Neural progenitor cell (in vitro differentiated cells): ENCODE results near the gene TOMM70. TPM values are rescaled to one million over a fixed set of nuclear protein-coding genes. Genes with fewer than 3 reads are reported as not detected.
"Not testable (repeated sequence)": the region's sequence is repeated elsewhere in the genome, so short reads cannot be mapped to it uniquely, and the experiment has no call there.

Experiments
- DNase-seq: peaks from one replicate; pipeline ENCODE4 v3.0.0-alpha.2; 2016; ENCODE audit warnings: low spot score
- H2AFZ ChIP-seq: fragments of 200-600 bp; sonication (generic); replicated peaks from 2 replicates; pipeline ENCODE4 v1.6.1; 2016; ENCODE audit warnings: antibody characterized with exemption
- H3F3A ChIP-seq: fragments of 200-600 bp; sonication (generic); 2 replicates; pipeline ENCODE4 v1.6.1; 2016; ENCODE audit warnings: antibody characterized with exemption, low read depth
- H3K27ac ChIP-seq: fragments of 200-600 bp; sonication (generic); 2 replicates; pipeline ENCODE4 v1.5.1; 2016; ENCODE audit warnings: mild to moderate bottlenecking
- H3K27me3 ChIP-seq: fragments of 200-600 bp; sonication (generic); 2 replicates; pipeline ENCODE4 v1.6.1; 2016; ENCODE audit warnings: mild to moderate bottlenecking, moderate library complexity
- H3K36me3 ChIP-seq: fragments of 200-600 bp; sonication (generic); 2 replicates; pipeline ENCODE4 v1.5.1; 2016
- H3K4me1 ChIP-seq: fragments of 200-600 bp; sonication (generic); 2 replicates; pipeline ENCODE4 v1.6.1; 2016; ENCODE audit warnings: mixed run types
- H3K4me2 ChIP-seq: fragments of 200-600 bp; sonication (generic); 2 replicates; pipeline ENCODE4 v1.6.1; 2016
- H3K4me3 ChIP-seq: fragments of 200-600 bp; sonication (generic); 2 replicates; pipeline ENCODE4 v1.5.1; 2016
- H3K79me2 ChIP-seq: fragments of 200-600 bp; sonication (generic); 2 replicates; pipeline ENCODE4 v1.6.1; 2016; ENCODE audit warnings: low read depth
- H3K9ac ChIP-seq: fragments of 200-600 bp; sonication (generic); 2 replicates; pipeline ENCODE4 v1.6.1; 2016
- H3K9me3 ChIP-seq: fragments of 200-600 bp; sonication (generic); 2 replicates; pipeline ENCODE4 v1.5.1; 2016; ENCODE audit warnings: low read depth
- H4K20me1 ChIP-seq: fragments of 200-600 bp; sonication (generic); 2 replicates; pipeline ENCODE4 v1.6.1; 2016; ENCODE audit warnings: low read depth
- H3K27ac Mint-ChIP-seq: 3 replicates; pipeline ENCODE4 v1.8.0; 2021; ENCODE audit warnings: mixed read lengths
- H3K27me3 Mint-ChIP-seq: 2 replicates; pipeline ENCODE4 v1.8.0; 2022; ENCODE audit warnings: low read depth, mild to moderate bottlenecking, inconsistent platforms, moderate library complexity, mixed read lengths; ENCODE audit not compliant: insufficient read depth
- H3K36me3 Mint-ChIP-seq: 3 replicates; pipeline ENCODE4 v1.8.0; 2021; ENCODE audit warnings: mixed read lengths
- H3K4me1 Mint-ChIP-seq: 3 replicates; pipeline ENCODE4 v1.8.0; 2021; ENCODE audit warnings: mixed read lengths
- H3K4me3 Mint-ChIP-seq: 3 replicates; pipeline ENCODE4 v1.8.0; 2021; ENCODE audit warnings: mild to moderate bottlenecking, moderate library complexity, mixed read lengths
- H3K9me3 Mint-ChIP-seq: 3 replicates; pipeline ENCODE4 v1.8.0; 2020; ENCODE audit warnings: mixed read lengths
- EZH2 ChIP-seq: fragments of 200-600 bp; sonication (generic); IDR thresholded peaks from 2 replicates; pipeline ENCODE4 v1.6.1; 2017; ENCODE audit warnings: antibody characterized with exemption, mild to moderate bottlenecking, moderate library complexity
- EZH2phosphoT487 ChIP-seq: fragments of 200-600 bp; sonication (generic); IDR thresholded peaks from 2 replicates; pipeline ENCODE4 v1.6.1; 2017; ENCODE audit warnings: antibody characterized with exemption
- total RNA-seq: library from RNA; depleted of rRNA; stranded (reverse); fragments of >200 nt; gene quantifications from 2 replicates; pipeline ENCODE4 v1.2.3, GENCODE V29; 2015; ENCODE audit warnings: low replicate concordance
- TF ChIP-seq, protein P1 (sequence below): fragments of 200-600 bp; sonication (generic); IDR thresholded peaks from 2 replicates; pipeline ENCODE4 v1.5.1; 2017; ENCODE audit warnings: antibody characterized with exemption, mild to moderate bottlenecking

Gene TOMM70
- 39.5 and 58.5 TPM in 2 replicates for total RNA-seq

DNA sequence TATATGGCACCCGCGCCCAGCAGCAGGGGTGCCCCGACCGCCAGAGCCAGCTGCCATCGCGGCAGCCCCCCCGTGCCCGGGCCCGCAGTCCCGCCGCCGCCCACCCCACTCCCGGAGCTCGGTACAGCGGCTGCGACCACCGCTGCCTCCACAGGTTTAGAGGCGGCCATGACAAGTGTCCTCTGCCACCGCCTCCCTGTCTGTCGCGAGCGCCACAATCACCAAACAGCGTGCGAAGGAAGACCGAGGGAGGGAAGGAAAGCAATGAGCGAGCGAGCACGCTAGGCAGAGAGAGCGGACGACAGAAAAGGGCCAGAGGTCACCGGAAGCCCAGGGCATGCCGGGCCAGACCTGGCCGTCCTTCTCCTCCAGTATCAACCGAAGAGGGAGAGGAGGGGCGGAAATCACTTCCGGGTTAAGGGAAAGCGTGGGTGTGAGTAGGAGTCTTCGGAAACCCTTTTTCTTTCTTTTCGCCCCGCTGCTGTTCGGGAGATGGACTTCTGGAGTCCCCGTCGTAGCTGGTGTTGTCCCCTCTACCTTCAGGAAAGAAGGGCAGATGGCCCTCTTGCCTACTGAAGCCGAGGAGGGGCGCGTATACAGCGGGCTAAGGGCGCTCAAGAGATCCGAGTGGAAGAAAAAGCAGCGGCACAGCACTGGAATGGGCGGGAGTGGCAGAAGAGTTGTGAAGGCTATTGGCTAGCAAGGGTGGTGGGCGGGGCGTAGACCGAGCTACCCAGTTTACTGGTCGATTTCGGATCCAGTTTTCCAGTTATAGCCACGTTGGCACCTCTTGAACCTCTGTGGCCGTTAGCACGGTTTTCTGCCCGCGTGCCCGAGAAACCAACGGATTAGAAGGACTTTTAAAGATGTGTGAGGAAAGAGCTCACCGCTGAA is at the start of gene TOMM70, which contains the start of gene LNP1:
Gene TOMM70, minus strand, starts transcription at position 310 of the 894 bp plus-strand sequence. Its CDS starts 140 bp downstream, at position 170.
Gene LNP1, plus strand, starts transcription at position 760 of the 894 bp plus-strand sequence. CDS start 28,191 bp downstream, outside the sequence.
- H3K4me3 ChIP-seq: peak within 1 kb of the TSS; percentile 82

DNA sequence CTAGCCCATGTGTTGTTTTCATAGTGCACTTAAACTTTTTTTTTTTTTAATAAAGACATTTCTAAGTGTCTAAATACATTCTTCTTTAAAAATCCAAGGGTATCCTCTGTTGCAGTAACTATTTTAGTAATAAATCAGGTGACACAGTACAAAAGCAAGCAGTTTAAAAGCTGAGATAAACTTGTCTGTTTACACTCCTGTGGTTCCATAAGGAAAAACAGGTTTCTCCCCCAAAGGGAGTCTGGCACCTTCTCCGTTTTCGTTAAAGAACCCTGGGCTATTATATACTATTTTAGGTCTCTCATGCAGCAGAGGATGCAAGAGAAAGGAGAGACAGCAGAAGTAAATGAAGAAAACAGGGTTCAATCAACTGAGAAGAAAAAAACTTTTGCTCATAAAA is 48.3 kb upstream of the TOMM70 start:
- Mint-ChIP-seq H3K36me3 (peaks cover 19% of the 10 kb centered on the region), H3K9me3 (peaks cover 24% of the 10 kb centered on the region), H3K4me1 (no peaks in the 10 kb centered on the region), H3K27me3 (no peaks in the 10 kb centered on the region), H3K27ac (no peak overlapping the region), H3K4me3 (no peak overlapping the region)
- Histone ChIP-seq H3K79me2 (no peaks in the 10 kb centered on the region), H3K27ac (no peak overlapping the region), H3F3A (no peaks in the 10 kb centered on the region), H3K9ac (no peak overlapping the region), H4K20me1 (no peaks in the 10 kb centered on the region), H3K9me3 (peaks cover 12% of the 10 kb centered on the region), H3K36me3 (peaks cover 5% of the 10 kb centered on the region), H2AFZ (no peak overlapping the region), H3K4me3 (no peak overlapping the region), H3K27me3 (no peaks in the 10 kb centered on the region), H3K4me1 (no peaks in the 10 kb centered on the region), H3K4me2 (no peak overlapping the region)
- DNase-seq: no peak
- TF ChIP-seq EZH2phosphoT487 (no peak), EZH2 (no peak)
- TF ChIP-seq, protein P1, sequence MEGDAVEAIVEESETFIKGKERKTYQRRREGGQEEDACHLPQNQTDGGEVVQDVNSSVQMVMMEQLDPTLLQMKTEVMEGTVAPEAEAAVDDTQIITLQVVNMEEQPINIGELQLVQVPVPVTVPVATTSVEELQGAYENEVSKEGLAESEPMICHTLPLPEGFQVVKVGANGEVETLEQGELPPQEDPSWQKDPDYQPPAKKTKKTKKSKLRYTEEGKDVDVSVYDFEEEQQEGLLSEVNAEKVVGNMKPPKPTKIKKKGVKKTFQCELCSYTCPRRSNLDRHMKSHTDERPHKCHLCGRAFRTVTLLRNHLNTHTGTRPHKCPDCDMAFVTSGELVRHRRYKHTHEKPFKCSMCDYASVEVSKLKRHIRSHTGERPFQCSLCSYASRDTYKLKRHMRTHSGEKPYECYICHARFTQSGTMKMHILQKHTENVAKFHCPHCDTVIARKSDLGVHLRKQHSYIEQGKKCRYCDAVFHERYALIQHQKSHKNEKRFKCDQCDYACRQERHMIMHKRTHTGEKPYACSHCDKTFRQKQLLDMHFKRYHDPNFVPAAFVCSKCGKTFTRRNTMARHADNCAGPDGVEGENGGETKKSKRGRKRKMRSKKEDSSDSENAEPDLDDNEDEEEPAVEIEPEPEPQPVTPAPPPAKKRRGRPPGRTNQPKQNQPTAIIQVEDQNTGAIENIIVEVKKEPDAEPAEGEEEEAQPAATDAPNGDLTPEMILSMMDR: no peak

More for the DNA sequence above, at the start of gene TOMM70, which contains the start of gene LNP1:
- DNase-seq: peak; percentile 98
- Histone ChIP-seq H3K4me2 (peak within 1 kb of the TSS; percentile 91), H3K4me1 (peaks cover 18% of the 10 kb centered on the region), H3K27me3 (no peaks in the 10 kb centered on the region), H3K9ac (peak within 1 kb of the TSS; percentile 51), H2AFZ (peak within 1 kb of the TSS; percentile 96), H3K9me3 (no peaks in the 10 kb centered on the region), H3K27ac (peak within 1 kb of the TSS; percentile 90), H3K79me2 (peaks cover 93% of the 10 kb centered on the region), H3F3A (peaks cover 14% of the 10 kb centered on the region), H4K20me1 (peaks cover 13% of the 10 kb centered on the region), H3K36me3 (no peaks in the 10 kb centered on the region)
- Mint-ChIP-seq H3K27ac (peak within 1 kb of the TSS; percentile 99), H3K36me3 (peaks cover 17% of the 10 kb centered on the region), H3K4me3 (peak within 1 kb of the TSS; percentile 89), H3K4me1 (peaks cover 27% of the 10 kb centered on the region), H3K27me3 (no peaks in the 10 kb centered on the region), H3K9me3 (peaks cover 8% of the 10 kb centered on the region)
- TF ChIP-seq EZH2: no peak
- TF ChIP-seq, protein P1: no peak
- TF ChIP-seq EZH2phosphoT487: no peak

DNA sequence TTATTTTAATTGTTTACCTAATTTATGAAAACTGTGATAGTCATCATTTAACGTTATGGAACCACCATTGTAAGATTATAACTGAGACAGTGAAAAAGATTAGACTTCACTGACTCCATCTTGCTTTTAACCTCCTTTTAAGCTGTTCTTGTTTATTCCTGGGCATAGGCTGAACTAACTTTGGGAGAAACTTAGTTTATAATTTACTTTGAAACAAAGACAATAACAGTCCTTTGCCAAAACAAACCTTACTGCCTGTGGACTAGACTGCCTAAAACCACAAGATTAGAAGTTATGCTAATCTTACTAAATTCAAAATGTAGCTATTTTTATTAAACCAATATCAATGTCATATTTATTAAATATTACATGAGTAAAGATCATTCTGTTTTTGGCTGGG is 47.2 kb upstream of the TOMM70 start:
- no peak for DNase-seq
- Mint-ChIP-seq H3K4me3 (no peak overlapping the region), H3K9me3 (peaks cover 27% of the 10 kb centered on the region), H3K27ac (no peak overlapping the region), H3K4me1 (no peaks in the 10 kb centered on the region), H3K36me3 (peaks cover 19% of the 10 kb centered on the region), H3K27me3 (no peaks in the 10 kb centered on the region)
- no peaks in the 10 kb centered on the region for H3F3A ChIP-seq
- no peak overlapping the region for H3K9ac ChIP-seq
- peaks cover 7% of the 10 kb centered on the region for H3K36me3 ChIP-seq
- no peak overlapping the region for H3K4me2 ChIP-seq
- H3K4me3 ChIP-seq: no peak overlapping the region
- no peaks in the 10 kb centered on the region for H3K27me3 ChIP-seq
- no peaks in the 10 kb centered on the region for H3K4me1 ChIP-seq
- H3K27ac ChIP-seq: no peak overlapping the region
- H3K79me2 ChIP-seq: no peaks in the 10 kb centered on the region
- H3K9me3 ChIP-seq: peaks cover 18% of the 10 kb centered on the region
- no peak overlapping the region for H2AFZ ChIP-seq
- H4K20me1 ChIP-seq: no peaks in the 10 kb centered on the region
- TF ChIP-seq, protein P1: no peak
- TF ChIP-seq EZH2phosphoT487 (no peak), EZH2 (no peak)

DNA sequence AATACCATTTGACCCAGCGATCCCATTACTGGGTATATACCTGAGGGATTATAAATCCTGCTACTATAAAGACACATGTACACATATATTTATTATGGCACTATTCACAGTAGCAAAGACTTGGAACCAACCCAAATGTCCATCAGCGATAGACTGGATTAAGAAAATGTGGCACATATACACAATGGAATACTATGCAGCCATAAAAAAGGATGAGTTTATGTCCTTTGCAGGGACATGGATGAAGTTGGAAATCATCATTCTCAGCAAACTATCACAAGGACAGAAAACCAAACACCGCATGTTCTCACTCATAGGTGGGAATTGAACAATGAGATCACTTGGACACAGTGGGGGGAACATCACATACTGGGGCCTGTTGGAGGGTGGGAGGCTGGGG is 46.2 kb upstream of the TOMM70 start:
- not testable (repeated sequence) for H3F3A ChIP-seq, H3K79me2 ChIP-seq, H3K4me3 Mint-ChIP-seq, DNase-seq, H3K27me3 ChIP-seq, H3K36me3 ChIP-seq, H3K4me3 ChIP-seq, H3K27ac Mint-ChIP-seq, H3K9ac ChIP-seq, H4K20me1 ChIP-seq, H3K4me1 ChIP-seq, H3K4me2 ChIP-seq, H3K27me3 Mint-ChIP-seq, H3K27ac ChIP-seq, H3K4me1 Mint-ChIP-seq, H2AFZ ChIP-seq
- Mint-ChIP-seq H3K9me3 (peaks cover 34% of the 10 kb centered on the region), H3K36me3 (peaks cover 22% of the 10 kb centered on the region)
- peaks cover 18% of the 10 kb centered on the region for H3K9me3 ChIP-seq
